Measurements from ENCODE around the gene POLR1E. TPM values are rescaled to one million over a fixed set of nuclear protein-coding genes. Genes with fewer than 3 reads are reported as not detected.
"Not testable (repeated sequence)": the region's sequence is repeated elsewhere in the genome, so short reads cannot be mapped to it uniquely, and the experiment has no call there.

POLR1E gene
- total RNA-seq, 1 experiment from 2014 or later: 51.3 TPM

- in situ Hi-C loops (cut with HindIII; ENCODE audit: low pct_unique_long_range_greater_than_20kb, low sequenced_read_pairs): no loop called here
- DNase-seq (ENCODE audit: low read depth, low spot score): no peak
These were observed 6.2 kb downstream of the POLR1E start for GRCh38 chr9:37491939-37492338.

GRCh38 chr9:37495571-37495970 lies 9.8 kb downstream of the POLR1E start:
- no peak for DNase-seq (ENCODE audit: low read depth, low spot score)

DNA sequence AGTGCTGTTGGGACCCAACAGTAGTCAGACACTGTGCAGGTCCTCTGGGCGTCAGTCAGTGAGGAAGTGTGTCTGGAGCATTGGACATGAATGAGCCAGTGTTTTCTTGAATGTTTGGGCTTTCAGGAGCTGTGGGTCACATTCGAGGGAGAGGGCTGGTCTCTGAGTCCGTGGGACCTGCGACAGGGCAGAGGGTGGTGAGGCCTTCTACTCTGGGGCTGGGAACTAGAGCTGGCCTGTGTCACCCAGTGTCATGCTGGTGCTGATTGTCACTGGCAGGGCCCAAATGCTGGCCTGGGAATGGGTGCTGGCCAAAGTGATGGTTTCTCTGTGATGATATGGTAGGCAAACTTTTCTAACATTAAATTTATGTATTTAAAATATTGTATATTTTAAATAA lies 10.3 kb downstream of the POLR1E start:
- in situ Hi-C loops (cut with HindIII; ENCODE audit: low pct_unique_long_range_greater_than_20kb, low sequenced_read_pairs): no loop called here

More at GRCh38 chr9:37495571-37495970, 9.8 kb downstream of the POLR1E start:
- in situ Hi-C loops (cut with HindIII; ENCODE audit: low pct_unique_long_range_greater_than_20kb, low sequenced_read_pairs): no loop called here

DNA sequence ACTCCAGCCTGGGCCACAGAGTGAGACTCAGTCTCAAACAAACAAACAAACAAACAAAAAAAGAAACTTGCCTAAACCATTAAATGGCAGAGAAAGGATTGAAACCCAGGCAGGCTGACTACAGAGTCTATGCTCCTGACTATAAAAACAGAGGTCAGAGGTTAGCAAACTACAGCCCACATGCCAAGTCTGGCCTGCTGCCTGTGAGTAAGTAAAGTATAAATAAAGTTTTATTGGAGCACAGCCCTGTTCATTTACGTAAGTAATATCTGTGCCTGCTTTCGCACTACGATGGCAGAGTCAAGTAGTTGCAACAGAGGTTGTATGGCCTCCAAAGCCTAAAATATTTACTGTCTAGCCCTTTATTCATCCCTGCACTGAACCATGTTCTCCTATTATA lies 11.6 kb downstream of the POLR1E start:
- DNase-seq (ENCODE audit: low read depth, low spot score): no peak
- in situ Hi-C loops (cut with HindIII; ENCODE audit: low pct_unique_long_range_greater_than_20kb, low sequenced_read_pairs): no loop called here

More for the DNA sequence above, 10.3 kb downstream of the POLR1E start:
- DNase-seq (ENCODE audit: low read depth, low spot score): no peak

DNA sequence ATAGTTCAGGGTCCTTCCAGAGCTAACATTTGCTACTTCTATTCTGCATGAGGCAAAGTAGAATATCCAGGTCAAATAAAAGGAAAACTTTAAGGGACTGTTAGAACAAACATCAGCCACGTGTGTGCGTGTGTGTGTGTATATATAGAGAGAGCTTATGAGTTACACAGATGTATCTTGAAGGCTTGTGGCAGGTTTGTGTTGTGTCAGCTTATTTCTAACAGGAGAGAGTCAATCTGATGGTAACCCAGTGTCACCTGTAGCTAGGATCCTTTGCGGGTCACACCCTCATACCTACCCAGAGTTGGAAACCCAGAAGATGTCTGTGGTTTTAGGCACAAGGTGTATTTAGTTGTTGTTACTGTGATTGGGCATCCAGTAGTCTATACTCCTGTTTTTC lies 12.7 kb downstream of the POLR1E start:
- DNase-seq (ENCODE audit: low read depth, low spot score): no peak
- in situ Hi-C loops (cut with HindIII; ENCODE audit: low pct_unique_long_range_greater_than_20kb, low sequenced_read_pairs): no loop called here

GRCh38 chr9:37499297-37499696 lies 13.5 kb downstream of the POLR1E start:
- in situ Hi-C loops (cut with HindIII; ENCODE audit: low pct_unique_long_range_greater_than_20kb, low sequenced_read_pairs): no loop called here

GRCh38 chr9:37501957-37502596 lies 16.3 kb downstream of the POLR1E start:
- in situ Hi-C loops (cut with HindIII; ENCODE audit: low pct_unique_long_range_greater_than_20kb, low sequenced_read_pairs): no loop called here

More at GRCh38 chr9:37499297-37499696, 13.5 kb downstream of the POLR1E start:
- DNase-seq (ENCODE audit: low read depth, low spot score): no peak

GRCh38 chr9:37503736-37504135 lies 18.0 kb downstream of the POLR1E start:
- no peak for DNase-seq (ENCODE audit: low read depth, low spot score)
- in situ Hi-C loops (cut with HindIII; ENCODE audit: low pct_unique_long_range_greater_than_20kb, low sequenced_read_pairs): no loop called here

More at GRCh38 chr9:37501957-37502596, 16.3 kb downstream of the POLR1E start:
- DNase-seq (ENCODE audit: low read depth, low spot score): no peak

DNA sequence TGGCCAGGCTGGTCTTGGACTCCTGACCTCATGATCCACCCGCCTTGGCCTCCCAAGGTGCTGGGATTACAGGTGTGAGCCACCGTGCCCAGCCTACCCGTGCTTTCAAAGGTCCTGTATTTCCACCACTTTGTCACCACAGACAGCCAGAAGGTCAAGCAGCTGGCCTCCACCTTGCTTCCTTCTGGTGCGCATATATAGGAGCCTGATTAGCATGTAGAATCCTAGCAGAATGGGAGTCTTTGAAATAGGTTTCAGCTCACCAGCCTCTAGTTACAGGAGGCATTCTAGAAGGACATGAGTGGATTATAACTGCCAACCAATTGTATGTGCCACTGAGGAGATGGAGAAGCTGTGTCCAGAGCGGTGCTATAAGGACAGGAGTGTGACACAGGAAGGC lies 18.9 kb downstream of the POLR1E start:
- no peak for DNase-seq (ENCODE audit: low read depth, low spot score)
- in situ Hi-C loops (cut with HindIII; ENCODE audit: low pct_unique_long_range_greater_than_20kb, low sequenced_read_pairs): no loop called here

- no peak for DNase-seq (ENCODE audit: low read depth, low spot score)
- in situ Hi-C loops (cut with HindIII; ENCODE audit: low pct_unique_long_range_greater_than_20kb, low sequenced_read_pairs): no loop called here
These were observed 21.9 kb downstream of the POLR1E start for GRCh38 chr9:37507566-37508134.

GRCh38 chr9:37508135-37508833 lies 22.5 kb downstream of the POLR1E start:
- in situ Hi-C loops (cut with HindIII; ENCODE audit: low pct_unique_long_range_greater_than_20kb, low sequenced_read_pairs): no loop called here

DNA sequence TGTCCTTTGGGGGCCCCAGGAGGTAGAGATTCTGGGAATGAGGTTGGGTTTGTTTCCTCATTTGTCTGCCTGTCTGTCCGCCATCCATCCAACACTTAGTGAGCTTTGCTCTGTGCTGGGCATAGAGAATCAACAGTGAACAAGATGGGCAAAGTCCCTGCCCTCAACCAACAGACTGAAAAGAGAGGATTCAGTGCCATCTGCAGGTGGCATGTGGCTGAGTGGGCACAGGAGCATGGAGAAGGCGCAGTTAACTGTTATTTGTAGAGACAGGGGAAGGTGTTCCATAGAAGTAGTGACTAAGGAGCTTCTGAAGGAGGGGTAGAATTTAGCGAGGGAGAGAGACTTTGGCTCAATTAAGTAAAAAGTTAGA lies 23.1 kb downstream of the POLR1E start:
- DNase-seq (ENCODE audit: low read depth, low spot score): no peak
- in situ Hi-C loops (cut with HindIII; ENCODE audit: low pct_unique_long_range_greater_than_20kb, low sequenced_read_pairs): no loop called here

More at GRCh38 chr9:37508135-37508833, 22.5 kb downstream of the POLR1E start:
- DNase-seq (ENCODE audit: low read depth, low spot score): no peak

DNA sequence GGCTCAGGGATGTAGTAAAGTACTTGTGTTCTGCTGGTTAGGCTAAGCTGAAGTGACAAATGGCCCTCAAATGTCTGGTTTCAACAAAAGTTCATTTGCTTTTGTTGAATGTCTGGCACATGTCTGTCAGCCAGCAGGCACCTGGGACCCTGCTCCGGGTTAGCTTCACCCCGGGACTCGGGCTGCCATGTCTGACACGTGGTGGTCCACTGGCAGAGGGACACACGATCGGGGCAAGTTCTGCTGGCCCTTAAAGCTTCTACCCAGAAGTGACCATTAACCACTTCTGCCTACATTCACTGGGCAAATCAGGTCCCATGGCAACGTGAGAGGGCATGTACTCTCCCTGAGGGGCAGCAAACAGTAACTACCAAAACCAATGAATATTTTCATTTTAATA lies 23.8 kb downstream of the POLR1E start:
- in situ Hi-C loops (cut with HindIII; ENCODE audit: low pct_unique_long_range_greater_than_20kb, low sequenced_read_pairs): no loop called here
- DNase-seq (ENCODE audit: low read depth, low spot score): no peak

DNA sequence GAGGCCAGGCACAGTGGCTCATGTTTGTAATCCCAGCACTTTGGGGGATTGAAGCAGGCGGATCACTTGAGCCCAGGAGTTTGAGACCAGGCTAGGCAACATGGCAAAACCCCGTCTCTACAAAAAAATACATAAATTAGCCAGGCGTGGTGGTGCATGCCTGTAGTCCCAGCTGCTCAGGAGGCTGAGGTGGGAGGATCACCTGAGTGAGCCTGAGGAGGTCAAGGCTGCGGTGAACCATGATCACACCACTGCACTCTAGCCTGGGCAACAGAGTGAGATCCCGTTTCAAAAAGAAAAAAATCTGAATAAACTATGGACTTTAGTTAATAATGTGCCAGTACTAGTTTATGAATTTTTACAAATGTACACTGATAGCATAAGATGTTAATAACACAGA lies 24.3 kb downstream of the POLR1E start:
- in situ Hi-C loops (cut with HindIII; ENCODE audit: low pct_unique_long_range_greater_than_20kb, low sequenced_read_pairs); DNase-seq (ENCODE audit: low read depth, low spot score): not testable (repeated sequence)

DNA sequence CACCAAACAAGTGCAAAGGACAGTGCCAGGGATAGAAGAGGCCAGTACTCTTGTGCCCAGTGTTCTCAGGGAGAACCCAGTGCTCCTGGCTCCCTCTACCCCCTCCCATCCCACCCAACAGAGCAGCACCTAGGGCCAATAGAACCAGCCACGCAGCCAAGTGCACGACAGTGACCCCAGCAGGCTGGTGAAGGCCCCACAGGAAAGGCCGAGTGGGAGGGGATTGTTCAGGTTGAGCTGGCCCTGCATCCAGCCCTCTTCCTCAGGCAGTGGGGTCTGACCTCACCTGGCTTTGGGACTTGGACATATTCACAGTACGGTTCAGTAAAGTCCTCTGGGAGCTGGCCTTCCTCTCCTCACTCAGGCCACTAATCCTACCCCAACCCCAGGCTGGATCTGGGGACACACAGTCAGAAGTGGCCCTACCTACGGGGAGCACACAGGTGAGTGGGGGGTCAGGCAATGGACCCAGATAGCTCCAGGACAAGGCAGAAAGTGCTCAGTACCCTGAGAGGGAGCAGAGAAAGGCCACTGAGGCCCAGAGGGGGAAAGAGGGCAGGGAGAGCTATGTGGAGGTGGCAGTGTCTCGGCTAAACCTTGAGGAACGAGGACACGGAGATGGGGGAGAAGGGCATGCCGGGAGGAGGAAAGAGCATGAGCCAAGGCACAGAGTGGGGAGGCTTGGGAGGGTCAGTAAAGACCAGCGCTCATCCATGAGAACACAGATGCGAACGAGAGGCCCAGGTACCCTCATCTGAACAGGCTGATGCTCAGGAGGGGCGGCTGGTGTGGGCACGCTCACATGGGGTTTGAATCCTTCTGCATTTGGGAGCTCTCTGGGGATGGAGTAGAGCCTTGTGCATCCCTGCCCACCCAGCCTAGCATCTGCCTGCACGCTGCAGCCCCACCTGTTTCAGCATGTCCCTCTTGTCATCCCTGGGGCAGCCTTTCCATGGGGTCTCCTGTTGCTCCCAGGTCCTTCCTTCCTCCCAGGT lies 25.6 kb downstream of the POLR1E start:
- DNase-seq (ENCODE audit: low read depth, low spot score): peak; percentile 48
- in situ Hi-C loops (cut with HindIII; ENCODE audit: low pct_unique_long_range_greater_than_20kb, low sequenced_read_pairs): no loop called here

- in situ Hi-C loops (cut with HindIII; ENCODE audit: low pct_unique_long_range_greater_than_20kb, low sequenced_read_pairs): no loop called here
These were observed 26.7 kb downstream of the POLR1E start for GRCh38 chr9:37512437-37512836.

GRCh38 chr9:37514415-37514814 lies 28.7 kb downstream of the POLR1E start:
- DNase-seq (ENCODE audit: low read depth, low spot score); in situ Hi-C loops (cut with HindIII; ENCODE audit: low pct_unique_long_range_greater_than_20kb, low sequenced_read_pairs): not testable (repeated sequence)

More at GRCh38 chr9:37512437-37512836, 26.7 kb downstream of the POLR1E start:
- no peak for DNase-seq (ENCODE audit: low read depth, low spot score)

GRCh38 chr9:37514999-37515398 lies 29.3 kb downstream of the POLR1E start:
- DNase-seq (ENCODE audit: low read depth, low spot score): no peak
- in situ Hi-C loops (cut with HindIII; ENCODE audit: low pct_unique_long_range_greater_than_20kb, low sequenced_read_pairs): no loop called here

Data from SK-MEL-5 (cell line).